ENCODE results near the gene NUP43. TPM values are rescaled to one million over a fixed set of nuclear protein-coding genes. Genes with fewer than 3 reads are reported as not detected.

The NUP43 gene
- total RNA-seq, 1 experiment from 2014 or later, result 79.1 TPM

DNA sequence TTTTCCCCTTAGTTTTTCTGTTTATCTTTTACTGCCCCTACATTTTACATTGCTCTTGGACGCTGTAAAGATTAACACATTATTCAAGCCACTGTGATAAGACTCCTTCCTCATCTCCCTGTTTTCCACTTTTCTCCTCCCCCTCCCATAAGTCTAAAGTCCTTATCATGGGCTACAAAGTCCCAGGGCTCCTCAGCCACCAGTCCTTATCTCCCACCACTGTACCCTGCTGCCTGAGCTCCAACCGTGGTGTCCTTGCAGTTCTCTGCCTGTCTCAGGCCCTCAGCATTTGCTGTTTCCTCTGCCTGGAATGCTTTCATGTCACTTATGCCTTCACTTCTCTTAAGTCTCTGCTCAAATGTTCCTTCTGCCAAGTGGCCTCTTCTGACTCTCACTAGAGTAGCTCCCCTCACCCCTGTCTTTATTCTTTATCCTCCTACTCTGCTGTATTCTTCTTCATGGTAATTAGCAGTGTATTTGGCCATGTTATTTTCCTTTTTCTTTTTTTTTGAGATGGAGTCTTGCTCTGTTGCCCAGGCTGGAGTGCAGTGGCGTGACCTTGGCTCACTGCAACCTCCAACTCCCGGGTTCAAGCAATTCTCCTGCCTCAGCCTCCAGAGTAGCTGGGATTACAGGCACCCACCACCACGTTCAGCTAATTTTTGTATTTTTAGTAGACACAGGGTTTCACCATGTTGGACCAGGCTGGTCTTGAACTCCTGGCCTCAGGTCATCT, 17.7 kb downstream of the NUP43 start:
- ChIA-PET CTCF (no interaction called here), POLR2A (interaction anchor here (0.7 kb wide), 1 partner anchor 143 kb away, joined by 3 read pairs; no protein-coding TSS in a partner anchor)
- H3K4me1 Mint-ChIP-seq, result no peaks in the 10 kb centered on the region

More for the DNA sequence above, 17.7 kb downstream of the NUP43 start:
- no peaks in the 10 kb centered on the region for H3K9me3 Mint-ChIP-seq
- DNase-seq (ENCODE audit: low spot score) (no peak), ATAC-seq (no peak)
- peaks cover 56% of the 10 kb centered on the region for H3K36me3 Mint-ChIP-seq
- no peaks in the 10 kb centered on the region for H3K27me3 Mint-ChIP-seq (ENCODE audit: low read depth)
- no peak overlapping the region for H3K27ac Mint-ChIP-seq
- H3K4me3 Mint-ChIP-seq, result no peak overlapping the region
- TF ChIP-seq TEAD4 (CRISPR knock-in tag; IDR thresholded peaks at IDR 0.05) (no peak), PRRX2 (CRISPR knock-in tag; IDR thresholded peaks at IDR 0.05) (no peak), GTF2I (CRISPR knock-in tag; conservative IDR thresholded peaks at IDR 0.05) (no peak), NR3C1 (CRISPR knock-in tag; conservative IDR thresholded peaks at IDR 0.05; ENCODE audit: low read depth) (no peak), ATF1 (CRISPR knock-in tag; IDR thresholded peaks at IDR 0.05) (no peak), GRHL2 (CRISPR knock-in tag; IDR thresholded peaks at IDR 0.05; ENCODE audit: insufficient replicate concordance, severe bottlenecking) (no peak), SMAD4 (CRISPR knock-in tag; IDR thresholded peaks at IDR 0.05) (no peak), ZNF219 (CRISPR knock-in tag; IDR thresholded peaks at IDR 0.05; ENCODE audit: borderline replicate concordance) (no peak)
- TF ChIP-seq, protein P1, sequence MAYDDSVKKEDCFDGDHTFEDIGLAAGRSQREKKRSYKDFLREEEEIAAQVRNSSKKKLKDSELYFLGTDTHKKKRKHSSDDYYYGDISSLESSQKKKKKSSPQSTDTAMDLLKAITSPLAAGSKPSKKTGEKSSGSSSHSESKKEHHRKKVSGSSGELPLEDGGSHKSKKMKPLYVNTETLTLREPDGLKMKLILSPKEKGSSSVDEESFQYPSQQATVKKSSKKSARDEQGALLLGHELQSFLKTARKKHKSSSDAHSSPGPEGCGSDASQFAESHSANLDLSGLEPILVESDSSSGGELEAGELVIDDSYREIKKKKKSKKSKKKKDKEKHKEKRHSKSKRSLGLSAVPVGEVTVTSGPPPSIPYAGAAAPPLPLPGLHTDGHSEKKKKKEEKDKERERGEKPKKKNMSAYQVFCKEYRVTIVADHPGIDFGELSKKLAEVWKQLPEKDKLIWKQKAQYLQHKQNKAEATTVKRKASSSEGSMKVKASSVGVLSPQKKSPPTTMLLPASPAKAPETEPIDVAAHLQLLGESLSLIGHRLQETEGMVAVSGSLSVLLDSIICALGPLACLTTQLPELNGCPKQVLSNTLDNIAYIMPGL (CRISPR knock-in tag; IDR thresholded peaks at IDR 0.05), result no peak
- TF ChIP-seq, protein P2, sequence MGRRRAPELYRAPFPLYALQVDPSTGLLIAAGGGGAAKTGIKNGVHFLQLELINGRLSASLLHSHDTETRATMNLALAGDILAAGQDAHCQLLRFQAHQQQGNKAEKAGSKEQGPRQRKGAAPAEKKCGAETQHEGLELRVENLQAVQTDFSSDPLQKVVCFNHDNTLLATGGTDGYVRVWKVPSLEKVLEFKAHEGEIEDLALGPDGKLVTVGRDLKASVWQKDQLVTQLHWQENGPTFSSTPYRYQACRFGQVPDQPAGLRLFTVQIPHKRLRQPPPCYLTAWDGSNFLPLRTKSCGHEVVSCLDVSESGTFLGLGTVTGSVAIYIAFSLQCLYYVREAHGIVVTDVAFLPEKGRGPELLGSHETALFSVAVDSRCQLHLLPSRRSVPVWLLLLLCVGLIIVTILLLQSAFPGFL (CRISPR knock-in tag; IDR thresholded peaks at IDR 0.05; ENCODE audit: borderline replicate concordance), result no peak
- TF ChIP-seq, protein P3, sequence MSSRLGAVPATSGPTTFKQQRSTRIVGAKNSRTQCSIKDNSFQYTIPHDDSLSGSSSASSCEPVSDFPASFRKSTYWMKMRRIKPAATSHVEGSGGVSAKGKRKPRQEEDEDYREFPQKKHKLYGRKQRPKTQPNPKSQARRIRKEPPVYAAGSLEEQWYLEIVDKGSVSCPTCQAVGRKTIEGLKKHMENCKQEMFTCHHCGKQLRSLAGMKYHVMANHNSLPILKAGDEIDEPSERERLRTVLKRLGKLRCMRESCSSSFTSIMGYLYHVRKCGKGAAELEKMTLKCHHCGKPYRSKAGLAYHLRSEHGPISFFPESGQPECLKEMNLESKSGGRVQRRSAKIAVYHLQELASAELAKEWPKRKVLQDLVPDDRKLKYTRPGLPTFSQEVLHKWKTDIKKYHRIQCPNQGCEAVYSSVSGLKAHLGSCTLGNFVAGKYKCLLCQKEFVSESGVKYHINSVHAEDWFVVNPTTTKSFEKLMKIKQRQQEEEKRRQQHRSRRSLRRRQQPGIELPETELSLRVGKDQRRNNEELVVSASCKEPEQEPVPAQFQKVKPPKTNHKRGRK (CRISPR knock-in tag; IDR thresholded peaks at IDR 0.05; ENCODE audit: borderline replicate concordance), result no peak
- TF ChIP-seq, protein P4, sequence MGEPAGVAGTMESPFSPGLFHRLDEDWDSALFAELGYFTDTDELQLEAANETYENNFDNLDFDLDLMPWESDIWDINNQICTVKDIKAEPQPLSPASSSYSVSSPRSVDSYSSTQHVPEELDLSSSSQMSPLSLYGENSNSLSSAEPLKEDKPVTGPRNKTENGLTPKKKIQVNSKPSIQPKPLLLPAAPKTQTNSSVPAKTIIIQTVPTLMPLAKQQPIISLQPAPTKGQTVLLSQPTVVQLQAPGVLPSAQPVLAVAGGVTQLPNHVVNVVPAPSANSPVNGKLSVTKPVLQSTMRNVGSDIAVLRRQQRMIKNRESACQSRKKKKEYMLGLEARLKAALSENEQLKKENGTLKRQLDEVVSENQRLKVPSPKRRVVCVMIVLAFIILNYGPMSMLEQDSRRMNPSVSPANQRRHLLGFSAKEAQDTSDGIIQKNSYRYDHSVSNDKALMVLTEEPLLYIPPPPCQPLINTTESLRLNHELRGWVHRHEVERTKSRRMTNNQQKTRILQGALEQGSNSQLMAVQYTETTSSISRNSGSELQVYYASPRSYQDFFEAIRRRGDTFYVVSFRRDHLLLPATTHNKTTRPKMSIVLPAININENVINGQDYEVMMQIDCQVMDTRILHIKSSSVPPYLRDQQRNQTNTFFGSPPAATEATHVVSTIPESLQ (CRISPR knock-in tag; IDR thresholded peaks at IDR 0.05), result no peak
- TF ChIP-seq, protein P5, sequence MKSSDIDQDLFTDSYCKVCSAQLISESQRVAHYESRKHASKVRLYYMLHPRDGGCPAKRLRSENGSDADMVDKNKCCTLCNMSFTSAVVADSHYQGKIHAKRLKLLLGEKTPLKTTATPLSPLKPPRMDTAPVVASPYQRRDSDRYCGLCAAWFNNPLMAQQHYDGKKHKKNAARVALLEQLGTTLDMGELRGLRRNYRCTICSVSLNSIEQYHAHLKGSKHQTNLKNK (CRISPR knock-in tag; IDR thresholded peaks at IDR 0.05), result no peak
- TF ChIP-seq, protein P6, sequence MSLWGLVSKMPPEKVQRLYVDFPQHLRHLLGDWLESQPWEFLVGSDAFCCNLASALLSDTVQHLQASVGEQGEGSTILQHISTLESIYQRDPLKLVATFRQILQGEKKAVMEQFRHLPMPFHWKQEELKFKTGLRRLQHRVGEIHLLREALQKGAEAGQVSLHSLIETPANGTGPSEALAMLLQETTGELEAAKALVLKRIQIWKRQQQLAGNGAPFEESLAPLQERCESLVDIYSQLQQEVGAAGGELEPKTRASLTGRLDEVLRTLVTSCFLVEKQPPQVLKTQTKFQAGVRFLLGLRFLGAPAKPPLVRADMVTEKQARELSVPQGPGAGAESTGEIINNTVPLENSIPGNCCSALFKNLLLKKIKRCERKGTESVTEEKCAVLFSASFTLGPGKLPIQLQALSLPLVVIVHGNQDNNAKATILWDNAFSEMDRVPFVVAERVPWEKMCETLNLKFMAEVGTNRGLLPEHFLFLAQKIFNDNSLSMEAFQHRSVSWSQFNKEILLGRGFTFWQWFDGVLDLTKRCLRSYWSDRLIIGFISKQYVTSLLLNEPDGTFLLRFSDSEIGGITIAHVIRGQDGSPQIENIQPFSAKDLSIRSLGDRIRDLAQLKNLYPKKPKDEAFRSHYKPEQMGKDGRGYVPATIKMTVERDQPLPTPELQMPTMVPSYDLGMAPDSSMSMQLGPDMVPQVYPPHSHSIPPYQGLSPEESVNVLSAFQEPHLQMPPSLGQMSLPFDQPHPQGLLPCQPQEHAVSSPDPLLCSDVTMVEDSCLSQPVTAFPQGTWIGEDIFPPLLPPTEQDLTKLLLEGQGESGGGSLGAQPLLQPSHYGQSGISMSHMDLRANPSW (CRISPR knock-in tag; conservative IDR thresholded peaks at IDR 0.05; ENCODE audit: low read depth), result no peak
- TF ChIP-seq, protein P7, sequence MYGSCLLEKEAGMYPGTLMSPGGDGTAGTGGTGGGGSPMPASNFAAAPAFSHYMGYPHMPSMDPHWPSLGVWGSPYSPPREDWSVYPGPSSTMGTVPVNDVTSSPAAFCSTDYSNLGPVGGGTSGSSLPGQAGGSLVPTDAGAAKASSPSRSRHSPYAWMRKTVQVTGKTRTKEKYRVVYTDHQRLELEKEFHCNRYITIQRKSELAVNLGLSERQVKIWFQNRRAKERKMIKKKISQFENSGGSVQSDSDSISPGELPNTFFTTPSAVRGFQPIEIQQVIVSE (CRISPR knock-in tag; IDR thresholded peaks at IDR 0.05; ENCODE audit: borderline replicate concordance), result no peak
